Activated T-cell treated with anti-CD3 and anti-CD28 coated beads, Interleukin-2, amount 50 U/mL, for 48 hours (primary cell): ENCODE results near the gene TAF6.

Experiments used
- DNase-seq, 2 experiments: peaks; one replicate each; pipeline ENCODE4 v3.0.0-alpha.2; 2020

TAF6 gene

DNA sequence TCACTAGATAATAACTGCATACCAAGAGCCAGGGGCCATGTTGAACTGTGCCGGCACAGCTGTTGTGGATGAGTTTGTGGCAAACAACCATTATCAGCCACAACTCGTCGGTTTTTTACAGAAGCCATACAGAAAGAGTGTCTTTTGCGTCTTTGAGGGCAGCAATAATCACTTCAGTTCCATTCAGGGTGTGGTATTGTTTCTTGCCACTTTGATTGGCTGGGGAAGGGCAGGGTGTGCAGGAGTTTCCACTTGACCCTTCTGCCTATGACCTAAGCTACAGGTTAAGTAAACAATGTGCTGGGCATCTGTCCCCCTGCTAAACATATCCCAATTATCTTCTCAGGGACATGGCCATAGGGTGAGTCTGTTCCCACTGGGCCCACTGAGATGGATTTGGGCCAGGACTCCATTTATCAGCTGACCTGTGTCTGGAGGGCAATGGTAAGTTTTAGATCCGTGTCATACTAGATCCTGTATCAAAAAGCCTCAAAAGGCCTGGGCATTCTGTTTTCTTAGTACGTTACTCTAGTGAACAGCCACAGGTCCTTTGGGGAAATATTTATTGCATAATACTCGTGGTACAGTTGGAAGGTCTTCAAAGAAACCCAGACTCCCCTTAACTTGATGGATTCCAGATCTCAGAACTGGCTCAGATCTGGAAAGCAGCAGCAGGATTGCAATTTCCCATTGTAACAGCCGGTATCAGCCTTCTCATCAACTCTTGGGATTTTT, 53.5 kb downstream of the TAF6 start:
- no peak for DNase-seq

DNA sequence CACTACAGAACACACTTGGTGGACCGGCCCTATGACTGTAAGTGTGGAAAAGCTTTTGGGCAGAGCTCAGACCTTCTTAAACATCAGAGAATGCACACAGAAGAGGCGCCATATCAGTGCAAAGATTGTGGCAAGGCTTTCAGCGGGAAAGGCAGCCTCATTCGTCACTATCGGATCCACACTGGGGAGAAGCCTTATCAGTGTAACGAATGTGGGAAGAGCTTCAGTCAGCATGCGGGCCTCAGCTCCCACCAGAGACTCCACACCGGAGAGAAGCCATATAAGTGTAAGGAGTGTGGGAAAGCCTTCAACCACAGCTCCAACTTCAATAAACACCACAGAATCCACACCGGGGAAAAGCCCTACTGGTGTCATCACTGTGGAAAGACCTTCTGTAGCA, 55.0 kb downstream of the TAF6 start:
- DNase-seq = no peak

DNA sequence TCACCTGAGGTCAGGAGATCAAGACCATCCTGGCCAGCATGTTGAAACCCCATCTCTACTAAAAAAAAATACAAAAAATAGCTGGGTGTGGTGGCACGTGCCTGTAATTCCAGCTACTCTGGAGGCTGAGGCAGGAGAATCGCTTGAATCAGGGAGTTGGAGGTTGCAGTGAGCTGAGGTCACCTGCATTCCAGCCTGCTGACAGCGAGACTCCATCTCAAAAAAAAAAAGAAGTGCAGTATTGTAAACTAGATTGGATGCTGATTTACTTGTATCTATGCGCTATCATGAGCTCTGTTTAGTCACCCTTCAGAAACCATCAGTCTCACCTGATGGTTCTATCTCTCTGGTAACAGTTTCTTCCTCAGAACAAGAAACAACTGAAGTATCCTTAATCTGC, 55.8 kb downstream of the TAF6 start:
- no peak for DNase-seq

DNA sequence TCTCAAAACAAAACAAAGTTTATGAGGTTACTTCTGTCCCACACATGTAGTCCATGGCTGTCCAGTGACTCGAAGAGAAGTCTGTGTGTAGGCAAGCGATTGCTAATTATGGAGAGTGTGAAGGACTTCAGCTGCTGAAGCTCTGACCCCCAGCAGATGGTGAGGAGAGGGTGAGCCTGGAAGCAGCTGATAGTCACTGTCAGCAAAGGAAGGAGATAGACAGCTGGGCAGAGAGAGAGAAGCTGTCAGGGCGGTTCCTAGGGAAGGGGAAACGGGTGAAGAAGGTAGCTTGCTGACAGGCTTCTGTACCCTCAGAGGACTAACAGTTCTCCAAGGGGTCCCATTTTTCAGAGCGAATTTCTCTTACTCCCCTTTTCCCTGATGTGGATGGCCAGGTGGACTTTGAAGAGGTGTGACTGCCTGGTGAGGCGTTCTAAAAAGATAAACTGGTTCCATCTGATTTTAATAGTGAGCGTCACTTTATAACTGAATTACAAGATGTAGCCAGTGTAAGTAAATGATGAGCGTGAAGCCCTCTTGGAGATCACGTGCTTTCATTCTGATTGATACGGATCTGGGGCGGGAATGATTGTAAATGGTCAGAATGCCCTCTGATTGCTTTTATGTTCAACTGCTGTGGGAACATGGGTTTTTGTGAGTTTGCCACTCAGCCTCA, 57.5 kb downstream of the TAF6 start:
- no peak for DNase-seq

DNA sequence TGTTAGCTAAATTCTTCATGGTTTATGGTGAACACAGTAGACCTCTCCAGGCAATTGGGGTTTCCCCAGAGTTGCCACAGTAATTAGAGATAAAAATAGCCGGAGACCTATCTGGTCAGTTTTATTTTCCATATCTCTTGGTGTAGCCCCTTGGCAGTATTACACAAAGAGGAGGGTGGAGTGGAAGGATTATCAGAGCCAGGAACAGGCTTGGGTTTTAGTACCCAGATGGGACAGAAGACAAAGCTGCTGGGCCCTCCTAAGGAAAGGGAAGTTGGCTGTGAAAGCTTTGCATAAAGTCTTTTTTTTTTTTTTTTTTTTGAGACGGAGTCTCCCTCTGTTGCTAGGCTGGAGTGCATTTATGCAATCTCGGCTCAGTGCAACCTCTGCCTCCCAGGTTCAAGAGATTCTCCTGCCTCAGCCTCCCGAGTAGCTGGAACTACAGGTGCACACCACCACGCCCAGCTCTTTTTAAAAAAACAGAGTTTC, 59.9 kb downstream of the TAF6 start:
- DNase-seq = no peak
